ENCODE measurements around the gene VAMP5.

VAMP5 gene

DNA sequence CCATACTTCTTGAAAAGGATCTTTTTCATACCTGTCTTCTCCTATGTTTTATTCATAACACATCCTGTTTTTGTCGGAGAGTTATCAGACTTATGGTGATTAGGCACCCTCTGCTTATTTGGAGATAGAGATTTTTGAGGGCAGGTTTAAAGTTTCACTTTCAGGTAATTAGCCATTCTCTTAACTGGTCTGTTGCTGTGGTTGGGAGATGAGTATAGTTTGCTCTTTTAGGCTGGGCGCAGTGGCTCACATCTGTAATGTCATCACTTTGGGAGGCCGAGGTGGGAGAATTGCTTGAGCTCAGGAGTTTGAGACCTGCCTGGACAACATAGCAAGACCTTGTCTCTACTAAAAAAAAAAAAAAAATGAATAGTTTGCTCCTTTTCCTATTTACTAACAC, 58.5 kb downstream of the VAMP5 start:
- TF ChIP-seq, protein P1, sequence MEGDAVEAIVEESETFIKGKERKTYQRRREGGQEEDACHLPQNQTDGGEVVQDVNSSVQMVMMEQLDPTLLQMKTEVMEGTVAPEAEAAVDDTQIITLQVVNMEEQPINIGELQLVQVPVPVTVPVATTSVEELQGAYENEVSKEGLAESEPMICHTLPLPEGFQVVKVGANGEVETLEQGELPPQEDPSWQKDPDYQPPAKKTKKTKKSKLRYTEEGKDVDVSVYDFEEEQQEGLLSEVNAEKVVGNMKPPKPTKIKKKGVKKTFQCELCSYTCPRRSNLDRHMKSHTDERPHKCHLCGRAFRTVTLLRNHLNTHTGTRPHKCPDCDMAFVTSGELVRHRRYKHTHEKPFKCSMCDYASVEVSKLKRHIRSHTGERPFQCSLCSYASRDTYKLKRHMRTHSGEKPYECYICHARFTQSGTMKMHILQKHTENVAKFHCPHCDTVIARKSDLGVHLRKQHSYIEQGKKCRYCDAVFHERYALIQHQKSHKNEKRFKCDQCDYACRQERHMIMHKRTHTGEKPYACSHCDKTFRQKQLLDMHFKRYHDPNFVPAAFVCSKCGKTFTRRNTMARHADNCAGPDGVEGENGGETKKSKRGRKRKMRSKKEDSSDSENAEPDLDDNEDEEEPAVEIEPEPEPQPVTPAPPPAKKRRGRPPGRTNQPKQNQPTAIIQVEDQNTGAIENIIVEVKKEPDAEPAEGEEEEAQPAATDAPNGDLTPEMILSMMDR (IDR thresholded peaks at IDR 0.05; ENCODE audit: borderline replicate concordance, insufficient read depth, low read depth, low read length), result no peak
- no peak overlapping the region for H3K4me3 ChIP-seq (ENCODE audit: low read depth, low read length)
